GM18508 (cell line): ENCODE data around the gene ABCA12.
A peak's percentile ranks its signal among the peaks of the same experiment; 100 is the strongest.
"Not testable (repeated sequence)": the region's sequence is repeated elsewhere in the genome, so short reads cannot be mapped to it uniquely, and the experiment has no call there.

Experiments used
- ATAC-seq: cut with Tn5 transposase; IDR thresholded peaks from one replicate; pipeline ENCODE4 v1.9.1; 2021; ENCODE audit warnings: moderate number of reproducible peaks; ENCODE audit not compliant: insufficient read depth, unreplicated experiment

Gene ABCA12, protein sequence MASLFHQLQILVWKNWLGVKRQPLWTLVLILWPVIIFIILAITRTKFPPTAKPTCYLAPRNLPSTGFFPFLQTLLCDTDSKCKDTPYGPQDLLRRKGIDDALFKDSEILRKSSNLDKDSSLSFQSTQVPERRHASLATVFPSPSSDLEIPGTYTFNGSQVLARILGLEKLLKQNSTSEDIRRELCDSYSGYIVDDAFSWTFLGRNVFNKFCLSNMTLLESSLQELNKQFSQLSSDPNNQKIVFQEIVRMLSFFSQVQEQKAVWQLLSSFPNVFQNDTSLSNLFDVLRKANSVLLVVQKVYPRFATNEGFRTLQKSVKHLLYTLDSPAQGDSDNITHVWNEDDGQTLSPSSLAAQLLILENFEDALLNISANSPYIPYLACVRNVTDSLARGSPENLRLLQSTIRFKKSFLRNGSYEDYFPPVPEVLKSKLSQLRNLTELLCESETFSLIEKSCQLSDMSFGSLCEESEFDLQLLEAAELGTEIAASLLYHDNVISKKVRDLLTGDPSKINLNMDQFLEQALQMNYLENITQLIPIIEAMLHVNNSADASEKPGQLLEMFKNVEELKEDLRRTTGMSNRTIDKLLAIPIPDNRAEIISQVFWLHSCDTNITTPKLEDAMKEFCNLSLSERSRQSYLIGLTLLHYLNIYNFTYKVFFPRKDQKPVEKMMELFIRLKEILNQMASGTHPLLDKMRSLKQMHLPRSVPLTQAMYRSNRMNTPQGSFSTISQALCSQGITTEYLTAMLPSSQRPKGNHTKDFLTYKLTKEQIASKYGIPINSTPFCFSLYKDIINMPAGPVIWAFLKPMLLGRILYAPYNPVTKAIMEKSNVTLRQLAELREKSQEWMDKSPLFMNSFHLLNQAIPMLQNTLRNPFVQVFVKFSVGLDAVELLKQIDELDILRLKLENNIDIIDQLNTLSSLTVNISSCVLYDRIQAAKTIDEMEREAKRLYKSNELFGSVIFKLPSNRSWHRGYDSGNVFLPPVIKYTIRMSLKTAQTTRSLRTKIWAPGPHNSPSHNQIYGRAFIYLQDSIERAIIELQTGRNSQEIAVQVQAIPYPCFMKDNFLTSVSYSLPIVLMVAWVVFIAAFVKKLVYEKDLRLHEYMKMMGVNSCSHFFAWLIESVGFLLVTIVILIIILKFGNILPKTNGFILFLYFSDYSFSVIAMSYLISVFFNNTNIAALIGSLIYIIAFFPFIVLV (N-terminal part only)

GRCh38 chr2:215138479-215138878, at the start of gene ABCA12:
Gene ABCA12 (minus strand): TSS chr2:215138626. CDS start chr2:215138208, 418 bp downstream.
- no peak for ATAC-seq

GRCh38 chr2:215188078-215188477, 49.7 kb upstream of the ABCA12 start:
- no peak for ATAC-seq

DNA sequence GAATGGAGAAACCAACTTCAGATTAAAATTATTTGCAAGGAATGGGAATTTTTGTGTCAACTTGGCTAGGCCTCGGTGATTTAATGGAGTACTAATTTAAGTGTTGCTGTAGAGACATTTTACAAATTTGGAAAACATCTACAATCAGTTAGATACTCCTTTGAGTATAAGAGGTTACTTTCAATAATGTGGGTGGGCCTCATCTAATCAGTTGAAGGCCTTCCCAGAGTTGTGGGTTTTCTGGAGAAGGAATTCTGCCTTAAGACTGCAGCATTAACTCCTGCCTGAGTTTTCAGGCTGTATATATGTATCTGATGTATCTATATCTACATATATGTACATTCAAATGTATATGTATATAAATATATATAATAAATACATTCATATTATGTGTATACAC, 47.6 kb upstream of the ABCA12 start:
- ATAC-seq = no peak

- no peak for ATAC-seq
These were observed 39.7 kb upstream of the ABCA12 start for GRCh38 chr2:215178121-215178520.

- ATAC-seq = no peak
These were observed 33.4 kb upstream of the ABCA12 start for GRCh38 chr2:215171796-215172195.

- peak; percentile 73 for ATAC-seq
These were observed 32.7 kb upstream of the ABCA12 start for GRCh38 chr2:215171151-215171550.

GRCh38 chr2:215166505-215166904, 28.1 kb upstream of the ABCA12 start:
- ATAC-seq = not testable (repeated sequence)

DNA sequence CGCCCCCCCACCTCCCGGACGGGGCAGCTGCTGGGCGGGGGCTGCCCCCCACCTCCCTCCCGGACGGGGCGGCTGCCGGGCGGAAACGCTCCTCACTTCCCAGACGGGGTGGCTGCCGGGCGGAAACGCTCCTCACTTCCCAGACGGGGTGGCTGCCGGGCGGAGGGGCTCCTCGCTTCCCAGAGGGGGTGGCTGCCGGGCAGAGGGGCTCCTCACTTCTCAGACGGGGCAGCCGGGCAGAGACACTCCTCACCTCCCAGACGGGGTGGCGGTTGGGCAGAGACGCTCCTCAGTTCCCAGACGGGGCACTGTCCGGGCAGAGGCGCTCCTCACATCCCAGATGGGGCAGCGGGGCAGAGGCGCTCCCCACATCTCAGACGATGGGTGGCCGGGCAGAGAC, 24.9 kb upstream of the ABCA12 start:
- ATAC-seq = not testable (repeated sequence)

DNA sequence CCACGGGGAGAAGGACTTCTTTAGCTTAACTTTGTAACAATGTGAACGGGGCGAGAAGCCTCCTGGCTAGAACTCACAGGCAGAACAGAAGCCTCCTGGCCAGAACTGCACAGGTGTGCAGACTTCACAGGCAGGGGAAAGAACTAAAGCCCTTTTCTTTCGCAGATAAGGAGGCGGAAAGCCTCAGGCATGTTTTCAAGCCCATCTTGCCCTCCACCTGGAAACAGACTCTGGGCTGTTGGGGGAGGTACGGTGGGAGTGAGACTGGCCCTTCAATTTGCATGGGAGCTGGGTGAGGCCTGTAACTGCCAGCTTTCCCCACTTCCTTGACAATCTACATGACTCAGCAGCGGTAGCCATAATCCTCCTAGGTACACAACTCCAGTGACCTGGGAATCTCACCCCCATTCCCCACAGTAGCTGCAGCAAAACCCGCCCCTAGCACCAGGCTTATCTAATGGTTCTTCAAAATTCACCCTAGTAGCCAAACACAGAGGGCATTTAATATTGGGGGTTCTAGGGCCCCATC, 22.9 kb upstream of the ABCA12 start:
- no peak for ATAC-seq

DNA sequence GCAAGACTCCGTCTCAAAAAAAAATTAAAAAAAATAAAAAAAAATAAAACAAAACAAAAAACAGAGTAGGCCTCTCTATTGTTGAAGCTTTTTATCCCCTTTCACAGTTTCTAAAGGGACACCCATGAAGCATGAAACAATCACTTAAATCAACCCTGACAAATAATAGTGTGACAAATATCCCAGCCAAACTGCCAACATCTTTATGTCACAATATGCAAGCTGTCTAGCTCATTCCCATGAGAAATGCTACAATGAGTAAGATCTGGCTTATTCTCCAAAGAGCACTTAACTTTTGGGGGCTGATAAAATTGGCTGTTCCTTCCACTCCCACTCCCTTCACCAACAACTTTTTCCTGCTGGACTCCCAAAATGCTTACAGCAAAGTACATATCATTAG, 21.7 kb upstream of the ABCA12 start:
- ATAC-seq = no peak

DNA sequence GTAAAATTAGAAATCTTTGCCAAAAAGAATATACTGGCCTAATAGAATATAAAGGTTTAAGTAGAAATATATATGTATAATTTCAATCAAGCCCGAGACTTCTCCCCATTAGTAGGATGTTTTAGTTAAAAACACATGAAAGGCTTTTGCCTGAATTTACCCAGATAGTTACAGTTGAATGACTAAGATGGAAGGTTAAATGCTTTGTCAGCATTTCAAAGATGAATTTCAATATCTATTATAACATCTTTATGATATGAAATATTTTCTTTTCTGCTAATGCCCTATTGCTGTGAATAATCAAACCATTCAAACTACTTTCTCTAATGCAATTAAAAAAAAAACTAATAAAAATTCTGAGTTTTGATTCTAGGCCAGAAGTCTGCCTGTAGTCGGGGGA, 18.0 kb upstream of the ABCA12 start:
- no peak for ATAC-seq

- ATAC-seq = no peak
These were observed 11.5 kb upstream of the ABCA12 start for GRCh38 chr2:215149894-215150293.

DNA sequence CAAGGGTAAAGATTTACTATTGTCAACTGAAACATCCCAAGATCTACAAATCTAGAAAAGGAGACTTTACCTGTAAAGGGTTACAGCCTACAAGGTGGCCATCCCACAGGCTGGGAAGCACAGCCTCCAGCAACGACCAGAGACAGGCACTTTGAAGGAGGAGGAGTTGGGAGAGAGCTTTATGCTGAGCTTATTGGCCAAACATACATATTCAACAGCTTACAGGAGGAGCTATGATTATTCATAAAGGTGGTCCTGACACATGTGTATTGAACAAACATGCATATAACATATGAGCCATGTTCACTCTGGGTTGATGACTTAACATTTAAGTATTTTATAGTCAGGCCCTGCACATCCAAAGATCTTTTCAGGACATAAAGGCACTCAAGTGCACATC, 11.1 kb upstream of the ABCA12 start:
- ATAC-seq = no peak

- no peak for ATAC-seq
These were observed 10.6 kb upstream of the ABCA12 start for GRCh38 chr2:215149060-215149459.

GRCh38 chr2:215145611-215146010, 7.2 kb upstream of the ABCA12 start:
- ATAC-seq = no peak

DNA sequence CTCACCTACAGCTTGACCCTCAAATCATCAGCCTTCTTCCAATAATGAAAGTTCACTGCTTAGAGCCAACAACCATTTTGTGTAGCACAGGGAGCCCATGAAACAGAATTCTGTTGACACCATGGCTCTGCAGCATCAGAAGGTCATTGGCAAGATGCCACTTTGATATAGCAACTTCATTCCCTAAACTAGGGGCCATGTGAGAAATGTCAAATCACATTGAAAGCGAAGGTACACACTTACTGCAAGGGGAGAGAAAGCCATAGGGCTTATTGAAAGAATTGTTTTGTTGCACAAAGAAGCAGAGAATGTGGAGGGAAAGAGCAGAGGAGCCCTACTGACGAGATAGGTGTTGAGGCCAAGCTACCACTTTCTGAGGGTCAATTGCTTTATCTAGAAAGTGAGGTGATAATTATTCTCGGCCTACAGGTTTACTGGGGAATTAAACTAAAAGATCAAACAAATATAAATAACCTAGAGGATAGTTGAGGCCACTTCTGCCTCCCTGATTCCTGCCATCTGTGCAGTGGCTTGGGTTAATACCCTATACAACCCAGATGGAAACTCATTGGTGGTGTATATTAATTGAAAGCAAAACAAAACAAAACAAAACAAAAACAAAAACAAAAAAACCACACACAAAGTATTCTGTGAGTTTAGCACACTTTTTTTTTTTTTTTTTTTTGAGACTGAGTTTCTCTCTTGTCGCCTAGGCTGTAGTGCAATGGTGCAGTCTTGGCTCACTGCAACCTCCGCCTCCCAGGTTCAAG, 5.9 kb upstream of the ABCA12 start:
- ATAC-seq = no peak

DNA sequence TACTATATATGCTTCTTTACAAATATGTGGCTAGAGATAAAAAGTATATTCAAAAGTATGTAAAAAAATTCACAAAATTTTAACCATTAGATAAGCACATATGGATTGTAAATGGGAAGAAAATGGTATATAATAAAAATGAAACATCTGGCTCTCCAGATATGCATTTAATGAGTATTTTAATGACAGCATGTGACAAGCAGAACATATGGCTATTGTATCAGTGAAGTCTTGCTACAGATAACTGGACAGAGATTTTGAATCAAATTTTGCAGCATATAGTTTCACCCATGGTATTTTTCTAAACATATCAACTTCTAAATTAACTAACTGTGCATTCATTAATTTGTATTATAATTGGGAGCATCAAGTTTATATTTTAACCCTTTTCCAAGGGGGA, 5.0 kb upstream of the ABCA12 start:
- no peak for ATAC-seq

- no peak for ATAC-seq
These were observed 3.3 kb upstream of the ABCA12 start for GRCh38 chr2:215141706-215142105.

- ATAC-seq = no peak
These were observed 1.8 kb upstream of the ABCA12 start for GRCh38 chr2:215140166-215140707.
